ENCODE data around the gene DHRSX. TPM values are rescaled to one million over a fixed set of nuclear protein-coding genes. Genes with fewer than 3 reads are reported as not detected.

DHRSX gene
- total and polyA plus RNA-seq, 2 donors (not counting 1 experiment from before 2014, with no cell fraction given), result 18.8 to 39.0 TPM

GRCh38 chrX:2545144-2545543 is 44.4 kb upstream of the DHRSX start:
- Histone ChIP-seq H3K27me3 (replicated peaks in 1 of 4; ENCODE audit: control extremely low read depth in 1 of 4, control insufficient read depth in 3 of 4, insufficient read depth in 4 of 4, low read length in 3 of 4) (peaks cover 0 to 2% (median 0%) of the 10 kb centered on the region in 4 experiments), H4K20me1 (ENCODE audit: control insufficient read depth, insufficient read depth, low read length, poor library complexity, severe bottlenecking) (no peaks in the 10 kb centered on the region), H3K27ac (ENCODE audit: low read length in 2 of 2) (no peak overlapping the region), H3K4me3 (ENCODE audit: control extremely low read depth in 1 of 5, extremely low read depth in 1 of 5, insufficient read depth in 1 of 5, low read depth in 2 of 5, low read length in 4 of 5) (no peak overlapping the region), H3K79me2 (ENCODE audit: control insufficient read depth, insufficient read depth, low read length) (no peaks in the 10 kb centered on the region), H3K36me3 (replicated peaks in 1 of 2; ENCODE audit: control extremely low read depth in 1 of 2, control insufficient read depth in 1 of 2, extremely low read depth in 1 of 2, insufficient read depth in 2 of 2, low read length in 1 of 2) (no peaks in the 10 kb centered on the region), H3K4me1 (ENCODE audit: control insufficient read depth in 2 of 2, insufficient read depth in 2 of 2, low read length in 2 of 2) (no peaks in the 10 kb centered on the region), H2AFZ (ENCODE audit: insufficient read depth, low read depth, low read length, poor library complexity, severe bottlenecking) (no peak overlapping the region), H3K9me3 (ENCODE audit: control extremely low read depth in 1 of 3, control insufficient read depth in 2 of 3, insufficient read depth in 1 of 3, low read length in 2 of 3) (peaks cover 0 to 3% (median 0%) of the 10 kb centered on the region in 3 donors), H3K9ac (ENCODE audit: low read length) (no peak overlapping the region), H3K4me2 (replicated peaks; ENCODE audit: low read depth, low read length, poor library complexity, severe bottlenecking) (no peak overlapping the region)
- H3K4me1 Mint-ChIP-seq, result no peaks in the 10 kb centered on the region
- peaks cover 27% of the 10 kb centered on the region for H3K27me3 Mint-ChIP-seq
- ATAC-seq (ENCODE audit: low read depth) (no peak), DNase-seq (no peak)
- intact Hi-C loops (cut with micrococcal nuclease), result no loop called here
- TF ChIP-seq EZH2 (IDR thresholded peaks at IDR 0.05; ENCODE audit: borderline replicate concordance, insufficient read depth, low read depth, low read length, poor library complexity, severe bottlenecking) (no peak), CTCF (IDR thresholded peaks at IDR 0.05) (no peak)
- ChIA-PET CTCF (no interaction called here), POLR2A (no interaction called here)
- H3K4me3 Mint-ChIP-seq, result no peak overlapping the region
- H3K9me3 Mint-ChIP-seq (ENCODE audit: insufficient read depth), result no peaks in the 10 kb centered on the region
- no peak overlapping the region for H3K27ac Mint-ChIP-seq
- WGBS (ENCODE audit: insufficient coverage), result no CpG with 5 or more reads among the region's 1 CpG

- H3K4me1 Mint-ChIP-seq, result no peaks in the 10 kb centered on the region
- Histone ChIP-seq H3K4me1 (ENCODE audit: control insufficient read depth in 2 of 2, insufficient read depth in 2 of 2, low read length in 2 of 2) (no peaks in the 10 kb centered on the region), H4K20me1 (ENCODE audit: control insufficient read depth, insufficient read depth, low read length, poor library complexity, severe bottlenecking) (no peaks in the 10 kb centered on the region), H3K4me2 (replicated peaks; ENCODE audit: low read depth, low read length, poor library complexity, severe bottlenecking) (no peak overlapping the region), H3K27me3 (replicated peaks in 1 of 4; ENCODE audit: control extremely low read depth in 1 of 4, control insufficient read depth in 3 of 4, insufficient read depth in 4 of 4, low read length in 3 of 4) (no peaks in the 10 kb centered on the region), H3K9me3 (ENCODE audit: control extremely low read depth in 1 of 3, control insufficient read depth in 2 of 3, insufficient read depth in 1 of 3, low read length in 2 of 3) (peaks cover 0 to 3% (median 0%) of the 10 kb centered on the region in 3 donors), H3K4me3 (ENCODE audit: control extremely low read depth in 1 of 5, extremely low read depth in 1 of 5, insufficient read depth in 1 of 5, low read depth in 2 of 5, low read length in 4 of 5) (no peak overlapping the region), H3K9ac (ENCODE audit: low read length) (no peak overlapping the region), H2AFZ (ENCODE audit: insufficient read depth, low read depth, low read length, poor library complexity, severe bottlenecking) (no peak overlapping the region), H3K79me2 (ENCODE audit: control insufficient read depth, insufficient read depth, low read length) (no peaks in the 10 kb centered on the region), H3K27ac (ENCODE audit: low read length in 2 of 2) (no peak overlapping the region), H3K36me3 (replicated peaks in 1 of 2; ENCODE audit: control extremely low read depth in 1 of 2, control insufficient read depth in 1 of 2, extremely low read depth in 1 of 2, insufficient read depth in 2 of 2, low read length in 1 of 2) (no peaks in the 10 kb centered on the region)
- TF ChIP-seq EZH2 (IDR thresholded peaks at IDR 0.05; ENCODE audit: borderline replicate concordance, insufficient read depth, low read depth, low read length, poor library complexity, severe bottlenecking) (no peak), CTCF (IDR thresholded peaks at IDR 0.05) (no peak)
- no peak for DNase-seq
- H3K9me3 Mint-ChIP-seq (ENCODE audit: insufficient read depth), result no peaks in the 10 kb centered on the region
- POLR2A ChIA-PET, result no interaction called here
- H3K27ac Mint-ChIP-seq, result no peak overlapping the region
- CTCF ChIA-PET, result no interaction called here
- 56% methylated on average over 4 of the region's 7 CpGs for WGBS (ENCODE audit: insufficient coverage)
- H3K4me3 Mint-ChIP-seq, result no peak overlapping the region
- intact Hi-C loops (cut with micrococcal nuclease), result no loop called here
- ATAC-seq (ENCODE audit: low read depth), result no peak
- peaks cover 19% of the 10 kb centered on the region for H3K27me3 Mint-ChIP-seq
Measured at GRCh38 chrX:2542826-2543521, 42.2 kb upstream of the DHRSX start.
